22Rv1 (cell line): ENCODE results near the gene REPS2.

ENCODE experiments used
- ZFX ChIP-seq: fragments of 450-650 bp; IDR thresholded peaks from 2 replicates; pipeline ENCODE4 v1.6.1; 2017; ENCODE audit warnings: antibody characterized with exemption, borderline replicate concordance
- TF ChIP-seq, protein P1 (sequence below): fragments of 450-650 bp; IDR thresholded peaks from 2 replicates; pipeline ENCODE4 v1.5.1; 2017; ENCODE audit warnings: mild to moderate bottlenecking

DNA sequence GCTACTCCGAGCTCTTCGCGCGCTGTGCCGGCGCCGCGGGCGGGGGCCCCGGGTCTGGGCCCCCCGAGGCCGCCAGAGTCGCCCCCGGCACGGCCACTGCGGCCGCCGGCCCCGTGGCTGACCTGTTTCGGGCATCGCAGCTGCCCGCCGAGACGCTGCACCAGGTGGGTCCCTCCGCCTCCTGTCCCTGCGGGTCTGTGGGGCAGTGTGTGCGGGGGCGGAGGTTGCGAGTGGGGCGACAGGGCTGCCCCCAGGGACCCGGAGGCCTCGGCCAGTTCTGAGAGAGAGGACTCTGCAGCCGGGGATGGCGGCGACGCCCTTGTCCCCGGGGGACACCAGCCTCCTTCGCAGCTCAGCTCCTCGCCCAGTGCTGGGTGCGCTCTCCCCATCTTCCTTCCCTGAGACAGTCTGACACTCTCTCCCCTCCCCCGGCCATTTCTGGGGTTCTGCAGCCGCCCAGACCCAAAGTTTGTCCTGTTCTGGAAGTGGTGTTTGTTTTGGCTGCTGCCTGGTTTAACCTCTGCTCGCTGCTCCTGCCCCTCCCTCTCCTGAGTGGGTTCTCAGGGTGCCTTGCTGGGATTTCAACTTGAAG, 609 bp downstream of the REPS2 start:
- TF ChIP-seq, protein P1, sequence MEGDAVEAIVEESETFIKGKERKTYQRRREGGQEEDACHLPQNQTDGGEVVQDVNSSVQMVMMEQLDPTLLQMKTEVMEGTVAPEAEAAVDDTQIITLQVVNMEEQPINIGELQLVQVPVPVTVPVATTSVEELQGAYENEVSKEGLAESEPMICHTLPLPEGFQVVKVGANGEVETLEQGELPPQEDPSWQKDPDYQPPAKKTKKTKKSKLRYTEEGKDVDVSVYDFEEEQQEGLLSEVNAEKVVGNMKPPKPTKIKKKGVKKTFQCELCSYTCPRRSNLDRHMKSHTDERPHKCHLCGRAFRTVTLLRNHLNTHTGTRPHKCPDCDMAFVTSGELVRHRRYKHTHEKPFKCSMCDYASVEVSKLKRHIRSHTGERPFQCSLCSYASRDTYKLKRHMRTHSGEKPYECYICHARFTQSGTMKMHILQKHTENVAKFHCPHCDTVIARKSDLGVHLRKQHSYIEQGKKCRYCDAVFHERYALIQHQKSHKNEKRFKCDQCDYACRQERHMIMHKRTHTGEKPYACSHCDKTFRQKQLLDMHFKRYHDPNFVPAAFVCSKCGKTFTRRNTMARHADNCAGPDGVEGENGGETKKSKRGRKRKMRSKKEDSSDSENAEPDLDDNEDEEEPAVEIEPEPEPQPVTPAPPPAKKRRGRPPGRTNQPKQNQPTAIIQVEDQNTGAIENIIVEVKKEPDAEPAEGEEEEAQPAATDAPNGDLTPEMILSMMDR: no peak
- no peak for TF ChIP-seq ZFX
